PFSK-1 (cell line): Measurements from ENCODE around the gene GUCY1A2.

ENCODE experiments used
- FOXP2 ChIP-seq: optimal IDR thresholded peaks from 2 replicates; pipeline ENCODE3; 2011; ENCODE audit warnings: borderline replicate concordance, control low read depth, inconsistent platforms; ENCODE audit not compliant: insufficient read depth; ENCODE audit errors: extremely low read length, extremely low read depth
- POLR2AphosphoS5 ChIP-seq: IDR thresholded peaks from 2 replicates; pipeline ENCODE4 v1.6.1; 2012; ENCODE audit warnings: low read depth, mild to moderate bottlenecking, control low read depth, low read length, moderate library complexity
- REST ChIP-seq, 2 experiments: IDR thresholded peaks; 2 replicates each; pipeline versions ENCODE4 v1.6.1 to v1.8.0; 2011 to 2012; ENCODE audit warnings: low read depth in 2 of 2, low read length in 2 of 2, control low read depth in 1 of 2, inconsistent platforms in 1 of 2, mild to moderate bottlenecking in 1 of 2, moderate library complexity in 1 of 2; ENCODE audit not compliant: insufficient read depth in 1 of 2
- SIN3A ChIP-seq: IDR thresholded peaks from 2 replicates; pipeline ENCODE4 v1.6.1; 2012; ENCODE audit warnings: mild to moderate bottlenecking, low read length, moderate library complexity, borderline replicate concordance; ENCODE audit not compliant: insufficient read depth
- TAF1 ChIP-seq: IDR thresholded peaks from 2 replicates; pipeline ENCODE4 v1.6.1; 2012; ENCODE audit warnings: low read length, control low read depth, borderline replicate concordance; ENCODE audit not compliant: insufficient read depth

The GUCY1A2 gene

GRCh38 chr11:107043242-107044006 lies 25.1 kb upstream of the GUCY1A2 start:
- TF ChIP-seq TAF1 (no peak), REST (IDR thresholded peaks at IDR 0.05; ENCODE audit: insufficient read depth in 1 of 2, low read depth in 2 of 2, low read length in 2 of 2) (no peak), FOXP2 (no peak), POLR2AphosphoS5 (no peak), SIN3A (no peak)

- no peak for TF ChIP-seq TAF1
- TF ChIP-seq REST (IDR thresholded peaks at IDR 0.05; ENCODE audit: insufficient read depth in 1 of 2, low read depth in 2 of 2, low read length in 2 of 2), result no peak
- no peak for TF ChIP-seq SIN3A
- TF ChIP-seq FOXP2, result no peak
- no peak for TF ChIP-seq POLR2AphosphoS5
These were observed 24.5 kb upstream of the GUCY1A2 start for GRCh38 chr11:107042748-107043147.

GRCh38 chr11:107041088-107041444 lies 22.8 kb upstream of the GUCY1A2 start:
- no peak for TF ChIP-seq SIN3A
- no peak for TF ChIP-seq POLR2AphosphoS5
- TF ChIP-seq REST (IDR thresholded peaks at IDR 0.05; ENCODE audit: insufficient read depth in 1 of 2, low read depth in 2 of 2, low read length in 2 of 2), result no peak
- TF ChIP-seq TAF1, result no peak
- no peak for TF ChIP-seq FOXP2

GRCh38 chr11:107040433-107041087 lies 22.3 kb upstream of the GUCY1A2 start:
- TF ChIP-seq SIN3A (no peak), REST (IDR thresholded peaks at IDR 0.05; ENCODE audit: insufficient read depth in 1 of 2, low read depth in 2 of 2, low read length in 2 of 2) (no peak), FOXP2 (no peak), POLR2AphosphoS5 (no peak), TAF1 (no peak)
